PC-9 (cell line): Measurements from ENCODE around the gene F5.

Experiments used
- EZH2 ChIP-seq: fragments of 200-600 bp; sonication (generic); IDR thresholded peaks from 2 replicates; pipeline ENCODE4 v1.8.0; 2017; ENCODE audit warnings: antibody characterized with exemption, low read depth
- TF ChIP-seq, protein P1 (sequence below): fragments of 200-600 bp; sonication (generic); conservative IDR thresholded peaks from 2 replicates; pipeline ENCODE4 v1.6.1; 2017; ENCODE audit warnings: mixed run types, antibody characterized with exemption, mild to moderate bottlenecking, moderate library complexity

GRCh38 chr1:169576935-169577331 is 9.3 kb downstream of the F5 start:
- TF ChIP-seq, protein P1, sequence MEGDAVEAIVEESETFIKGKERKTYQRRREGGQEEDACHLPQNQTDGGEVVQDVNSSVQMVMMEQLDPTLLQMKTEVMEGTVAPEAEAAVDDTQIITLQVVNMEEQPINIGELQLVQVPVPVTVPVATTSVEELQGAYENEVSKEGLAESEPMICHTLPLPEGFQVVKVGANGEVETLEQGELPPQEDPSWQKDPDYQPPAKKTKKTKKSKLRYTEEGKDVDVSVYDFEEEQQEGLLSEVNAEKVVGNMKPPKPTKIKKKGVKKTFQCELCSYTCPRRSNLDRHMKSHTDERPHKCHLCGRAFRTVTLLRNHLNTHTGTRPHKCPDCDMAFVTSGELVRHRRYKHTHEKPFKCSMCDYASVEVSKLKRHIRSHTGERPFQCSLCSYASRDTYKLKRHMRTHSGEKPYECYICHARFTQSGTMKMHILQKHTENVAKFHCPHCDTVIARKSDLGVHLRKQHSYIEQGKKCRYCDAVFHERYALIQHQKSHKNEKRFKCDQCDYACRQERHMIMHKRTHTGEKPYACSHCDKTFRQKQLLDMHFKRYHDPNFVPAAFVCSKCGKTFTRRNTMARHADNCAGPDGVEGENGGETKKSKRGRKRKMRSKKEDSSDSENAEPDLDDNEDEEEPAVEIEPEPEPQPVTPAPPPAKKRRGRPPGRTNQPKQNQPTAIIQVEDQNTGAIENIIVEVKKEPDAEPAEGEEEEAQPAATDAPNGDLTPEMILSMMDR: no peak
- no peak for TF ChIP-seq EZH2
